Tibial artery (tissue), 4 donors: Measurements from ENCODE around the gene ZMIZ1.

Experiments
- DNase-seq, 2 donors: peaks; one replicate each; pipeline ENCODE4 v3.0.0-alpha.2; 2019
- H3K27ac ChIP-seq, 2 donors: fragments of 200-600 bp; sonication (generic) in 1 of 2; 1 replicate in 1 of 2; 2 replicates in 1 of 2; pipeline ENCODE4 v1.5.1; 2018 to 2019; ENCODE audit warnings: mild to moderate bottlenecking in 1 of 2
- H3K27me3 ChIP-seq, 2 donors: fragments of 200-600 bp; sonication (generic) in 1 of 2; one replicate each; pipeline versions ENCODE4 v1.5.1 to v1.6.0; 2016 to 2019
- H3K36me3 ChIP-seq, 3 donors: fragments of 200-600 bp; sonication (generic) in 2 of 3; one replicate each; pipeline ENCODE4 v1.5.1; 2016 to 2019; ENCODE audit warnings: mild to moderate bottlenecking in 2 of 3
- H3K4me1 ChIP-seq, 4 donors: fragments of 200-600 bp; sonication (generic) in 2 of 4; 1 replicate in 3 of 4; 2 replicates in 1 of 4; pipeline ENCODE4 v1.5.1; 2016 to 2019
- H3K4me3 ChIP-seq, 2 donors: fragments of 200-600 bp; sonication (generic) in 1 of 2; 1 replicate in 1 of 2; 2 replicates in 1 of 2; pipeline ENCODE4 v1.5.1; 2018 to 2019; ENCODE audit warnings: mild to moderate bottlenecking in 2 of 2
- H3K9me3 ChIP-seq, 3 donors: fragments of 200-600 bp; sonication (generic) in 1 of 3; one replicate each; pipeline ENCODE4 v1.5.1; 2016 to 2019
- CTCF ChIP-seq, 2 experiments: fragments of 200-600 bp in 1 of 2; fragments of 450-650 bp in 1 of 2; IDR thresholded peaks; one replicate each; pipeline ENCODE4 v1.5.1; 2017 to 2019; ENCODE audit warnings: antibody characterized with exemption in 2 of 2, mild to moderate bottlenecking in 1 of 2, moderate library complexity in 1 of 2
- intact Hi-C: fragments of 100-400 bp; cut with DNase I; formaldehyde crosslinking; loops from one replicate; pipeline ENCODE4 v1.15.0; 2023; ENCODE audit warnings: low total_unique reads

ZMIZ1 gene

GRCh38 chr10:79268161-79268601 lies 199.4 kb downstream of the ZMIZ1 start:
- Histone ChIP-seq H3K27ac (peak overlapping the region; percentile 79 to 87), H3K36me3 (no peaks in the 10 kb centered on the region), H3K9me3 (no peaks in the 10 kb centered on the region), H3K4me1 (peaks cover 5 to 73% (median 50%) of the 10 kb centered on the region in 4 donors), H3K4me3 (no peak overlapping the region), H3K27me3 (no peaks in the 10 kb centered on the region)
- no peak for TF ChIP-seq CTCF (IDR thresholded peaks at IDR 0.05)
- intact Hi-C loops, result no loop called here
- DNase-seq, result no peak

- no peaks in the 10 kb centered on the region for H3K36me3 ChIP-seq
- peaks cover 5 to 79% (median 56%) of the 10 kb centered on the region in 4 donors for H3K4me1 ChIP-seq
- intact Hi-C loops, result no loop called here
Observed at GRCh38 chr10:79268742-79269141, 200.0 kb downstream of the ZMIZ1 start.

DNA sequence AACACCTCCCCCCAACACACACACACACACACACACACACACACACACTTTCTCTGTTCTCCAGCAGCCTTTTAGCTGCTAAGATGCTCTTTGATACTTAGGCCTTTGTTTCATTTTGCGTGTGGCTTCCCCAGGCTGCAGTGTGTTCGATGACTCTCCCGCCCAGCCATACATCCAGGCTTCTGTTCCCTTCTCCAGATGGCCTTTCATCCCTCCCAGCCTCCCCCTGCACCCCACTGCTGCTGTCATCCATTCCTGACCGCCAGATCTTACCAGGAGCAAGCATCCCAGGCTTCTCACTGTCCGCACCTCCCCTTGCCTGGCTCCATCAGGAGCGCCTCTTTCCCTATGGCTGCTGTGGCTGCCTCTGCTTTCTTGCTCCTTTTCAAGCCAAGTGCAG lies 200.7 kb downstream of the ZMIZ1 start:
- no peaks in the 10 kb centered on the region for H3K27me3 ChIP-seq
- peak overlapping the region in 1 of 2 donors; percentile 87 for H3K27ac ChIP-seq
- no peak for TF ChIP-seq CTCF (IDR thresholded peaks at IDR 0.05)
- no peaks in the 10 kb centered on the region for H3K36me3 ChIP-seq
- intact Hi-C loops, result no loop called here
- H3K4me1 ChIP-seq, result peaks cover 5 to 79% (median 63%) of the 10 kb centered on the region in 4 donors
- no peaks in the 10 kb centered on the region for H3K9me3 ChIP-seq
- DNase-seq, result no peak
- H3K4me3 ChIP-seq, result no peak overlapping the region

More at GRCh38 chr10:79268742-79269141, 200.0 kb downstream of the ZMIZ1 start:
- no peaks in the 10 kb centered on the region for H3K9me3 ChIP-seq
- no peaks in the 10 kb centered on the region for H3K27me3 ChIP-seq
- H3K4me3 ChIP-seq, result no peak overlapping the region
- no peak for DNase-seq
- no peak for TF ChIP-seq CTCF (IDR thresholded peaks at IDR 0.05)
- peak overlapping the region; percentile 79 to 87 for H3K27ac ChIP-seq

DNA sequence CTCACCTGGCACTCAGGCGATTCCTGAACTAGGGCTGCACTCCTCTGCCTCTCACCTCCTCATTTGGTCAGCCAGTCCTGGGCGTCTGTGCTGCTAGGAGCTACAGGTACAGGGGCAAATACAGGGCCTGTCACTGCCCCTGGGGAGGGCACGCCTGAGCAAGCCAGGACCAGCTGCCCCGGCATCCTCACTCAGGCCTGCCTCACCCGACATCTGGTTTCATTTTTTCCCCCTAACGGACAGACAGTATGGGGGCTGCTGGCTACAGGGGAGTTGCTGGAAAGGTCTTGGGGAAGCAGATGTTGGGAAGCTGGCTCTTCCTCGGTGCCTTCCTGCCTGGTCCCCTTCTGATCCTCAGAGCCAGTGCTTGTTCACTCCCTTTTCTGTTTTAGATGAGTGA lies 201.2 kb downstream of the ZMIZ1 start:
- Histone ChIP-seq H3K27ac (no peak overlapping the region), H3K4me3 (no peak overlapping the region), H3K4me1 (peaks cover 5 to 79% (median 64%) of the 10 kb centered on the region in 4 donors), H3K9me3 (no peaks in the 10 kb centered on the region), H3K36me3 (no peaks in the 10 kb centered on the region), H3K27me3 (no peaks in the 10 kb centered on the region)
- no peak for TF ChIP-seq CTCF (IDR thresholded peaks at IDR 0.05)
- DNase-seq, result no peak
- intact Hi-C loops, result no loop called here

DNA sequence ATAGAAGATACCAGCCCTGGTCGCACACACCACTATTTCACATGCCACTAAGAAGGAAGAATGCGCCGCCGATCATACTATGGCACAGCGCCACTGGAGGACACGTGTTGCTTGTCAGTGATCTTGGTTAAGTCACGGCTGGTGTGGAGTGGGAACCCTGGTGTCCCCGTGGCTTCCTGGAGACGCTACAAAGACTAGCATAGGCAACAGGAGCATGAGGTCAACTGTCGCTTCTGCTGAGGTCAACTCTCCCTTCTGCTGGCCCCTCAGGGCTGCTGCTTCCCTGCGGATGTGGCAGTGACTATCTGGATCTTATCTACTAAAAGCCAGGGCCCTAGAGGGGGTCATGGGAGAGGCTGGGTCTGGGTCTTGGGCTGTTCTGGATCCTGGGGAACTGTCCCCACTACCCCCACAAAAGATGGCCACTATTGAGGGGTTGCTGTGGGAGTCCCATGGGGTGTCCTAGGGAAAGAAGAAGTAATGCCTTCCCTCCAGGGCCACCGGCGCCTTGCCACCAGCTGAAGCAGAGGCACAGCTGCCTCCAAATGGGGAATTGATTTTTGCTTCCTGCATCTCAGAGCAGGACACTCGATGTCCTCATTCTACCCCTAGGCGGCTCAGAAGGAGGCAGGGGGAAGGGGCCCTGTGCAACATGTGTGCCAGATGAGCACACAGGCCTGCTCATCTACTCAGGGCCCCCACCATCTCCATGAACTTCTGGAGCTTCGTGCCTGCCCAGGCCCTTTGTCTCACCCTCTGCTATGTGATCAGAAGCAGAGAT lies 201.9 kb downstream of the ZMIZ1 start:
- no peaks in the 10 kb centered on the region for H3K27me3 ChIP-seq
- intact Hi-C loops, result no loop called here
- DNase-seq, result peak in 1 of 2 donors; percentile 72
- H3K4me3 ChIP-seq, result no peak overlapping the region
- no peaks in the 10 kb centered on the region for H3K9me3 ChIP-seq
- H3K4me1 ChIP-seq, result peaks cover 5 to 79% (median 65%) of the 10 kb centered on the region in 4 donors
- no peaks in the 10 kb centered on the region for H3K36me3 ChIP-seq
- TF ChIP-seq CTCF (IDR thresholded peaks at IDR 0.05), result no peak
- H3K27ac ChIP-seq, result no peak overlapping the region
